CD4-positive, alpha-beta T cell (primary cell): ENCODE measurements around the gene OXT. TPM values are rescaled to one million over a fixed set of nuclear protein-coding genes. Genes with fewer than 3 reads are reported as not detected.

Experiments used
- ATAC-seq: fragments of 200-7000 bp; cut with Tn5 transposase; one replicate; pipeline ENCODE4 v1.10.0; 2022; ENCODE audit warnings: mild to moderate bottlenecking; ENCODE audit not compliant: poor library complexity
- CTCF ChIA-PET: fragments of 350-600 bp; sonication (Branson Sonifier 250); formaldehyde crosslinking; loops from one replicate; lab custom pipeline; 2021; ENCODE audit warnings: antibody characterized with exemption, inconsistent platforms; lab: Charles Lee
- POLR2A ChIA-PET: fragments of 350-600 bp; sonication (Branson Sonifier 250); formaldehyde crosslinking; loops from one replicate; lab custom pipeline; 2021; ENCODE audit warnings: antibody characterized with exemption, inconsistent platforms; lab: Charles Lee
- DNase-seq, 14 experiments: peaks; one replicate each; pipeline ENCODE4 v3.0.0-alpha.2; 2013 to 2020; ENCODE audit warnings: mixed read lengths in 2 of 14
- H3K27ac ChIP-seq, 2 donors: one replicate each; pipeline versions ENCODE4 v1.5.1 to v1.7.0; 2013; ENCODE audit warnings: low read length in 2 of 2, low read depth in 1 of 2, mild to moderate bottlenecking in 1 of 2
- H3K27me3 ChIP-seq, 2 experiments: 1 replicate in 1 of 2; 2 replicates in 1 of 2; pipeline versions ENCODE4 v1.6.1 to v1.7.0; 2013; ENCODE audit warnings: low read length in 2 of 2, control low read depth in 1 of 2, mild to moderate bottlenecking in 1 of 2, moderate library complexity in 1 of 2; ENCODE audit not compliant: insufficient read depth in 2 of 2, control insufficient read depth in 1 of 2
- H3K36me3 ChIP-seq: one replicate; pipeline ENCODE4 v1.6.1; 2013; ENCODE audit warnings: low read length, control low read depth; ENCODE audit not compliant: insufficient read depth
- H3K4me1 ChIP-seq: one replicate; pipeline ENCODE4 v1.6.1; 2013; ENCODE audit warnings: low read length, control low read depth; ENCODE audit not compliant: insufficient read depth
- H3K4me3 ChIP-seq: one replicate; pipeline ENCODE4 v1.5.1; 2013; ENCODE audit warnings: mild to moderate bottlenecking, low read length, moderate library complexity
- H3K9me3 ChIP-seq, 2 experiments: 1 replicate in 1 of 2; 2 replicates in 1 of 2; pipeline versions ENCODE4 v1.6.1 to v1.7.0; 2013; ENCODE audit warnings: low read length in 2 of 2, mild to moderate bottlenecking in 2 of 2, control low read depth in 1 of 2, moderate library complexity in 1 of 2; ENCODE audit not compliant: control insufficient read depth in 1 of 2, insufficient read depth in 1 of 2
- H3K27ac Mint-ChIP-seq: one replicate; pipeline ENCODE4 v1.8.0; 2020; ENCODE audit warnings: mixed read lengths
- H3K27me3 Mint-ChIP-seq: one replicate; pipeline ENCODE4 v1.8.0; 2021; ENCODE audit warnings: mixed read lengths
- H3K36me3 Mint-ChIP-seq: one replicate; pipeline ENCODE4 v1.8.0; 2021; ENCODE audit warnings: low read depth, mixed read lengths
- H3K4me1 Mint-ChIP-seq: one replicate; pipeline ENCODE4 v1.8.0; 2021; ENCODE audit warnings: low read depth, mixed read lengths
- H3K4me3 Mint-ChIP-seq: one replicate; pipeline ENCODE4 v1.8.0; 2020; ENCODE audit warnings: mild to moderate bottlenecking, mixed read lengths
- H3K9me3 Mint-ChIP-seq: one replicate; pipeline ENCODE4 v1.8.0; 2020; ENCODE audit warnings: mixed read lengths
- intact Hi-C, 2 experiments: fragments of 100-400 bp; cut with DNase I in 1 of 2; cut with micrococcal nuclease in 1 of 2; formaldehyde crosslinking; loops; one replicate each; pipeline versions ENCODE4 v1.15.1 to v1.9.0; 2023 to 2025; cut with DNase I, micrococcal nuclease
- total RNA-seq, 174 experiments: library from RNA in 2 of 174; stranded (reverse) in 2 of 174; gene quantifications; one replicate each; pipeline ENCODE4 v1.2.3 and lab custom pipeline; 2021 to 2026
- TF ChIP-seq, protein P1 (sequence below): fragments of 200-600 bp; IDR thresholded peaks from one replicate; pipeline ENCODE4 v1.8.0; 2022; ENCODE audit warnings: antibody characterized with exemption, mild to moderate bottlenecking

The OXT gene
- total RNA-seq, 2 experiments from 2014 or later, result 1.1 to 1.6 TPM

DNA sequence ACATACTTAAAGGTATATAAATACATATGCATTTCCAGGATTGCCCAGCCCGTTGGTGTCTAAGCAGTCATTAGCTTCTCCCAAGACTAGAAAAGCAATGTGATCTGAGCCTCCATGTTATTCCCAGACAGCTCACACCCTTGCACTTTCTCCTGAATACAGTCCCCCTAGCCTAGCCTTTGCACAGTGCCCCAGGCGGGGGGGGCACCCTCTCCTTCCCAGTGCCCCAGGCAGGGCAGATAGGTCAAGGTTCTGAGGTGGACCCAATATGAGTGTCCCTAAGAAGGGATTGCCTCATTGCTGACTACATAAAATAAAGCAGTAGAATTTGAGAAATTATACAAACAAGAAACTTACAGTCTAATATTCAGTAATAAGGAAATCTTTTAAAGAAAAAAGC lies 43.4 kb upstream of the OXT start:
- H3K4me1 Mint-ChIP-seq, result no peaks in the 10 kb centered on the region
- CTCF ChIA-PET, result no interaction called here
- Histone ChIP-seq H3K9me3 (no peaks in the 10 kb centered on the region), H3K36me3 (peaks cover 63% of the 10 kb centered on the region), H3K27ac (no peak overlapping the region), H3K27me3 (no peaks in the 10 kb centered on the region), H3K4me1 (no peaks in the 10 kb centered on the region), H3K4me3 (no peak overlapping the region)
- H3K36me3 Mint-ChIP-seq, result peaks cover 70% of the 10 kb centered on the region
- POLR2A ChIA-PET, result no interaction called here
- no peaks in the 10 kb centered on the region for H3K9me3 Mint-ChIP-seq
- no peak for ATAC-seq
- intact Hi-C loops, result no loop called here
- H3K27ac Mint-ChIP-seq, result no peak overlapping the region
- DNase-seq, result no peak
- no peaks in the 10 kb centered on the region for H3K27me3 Mint-ChIP-seq
- TF ChIP-seq, protein P1, sequence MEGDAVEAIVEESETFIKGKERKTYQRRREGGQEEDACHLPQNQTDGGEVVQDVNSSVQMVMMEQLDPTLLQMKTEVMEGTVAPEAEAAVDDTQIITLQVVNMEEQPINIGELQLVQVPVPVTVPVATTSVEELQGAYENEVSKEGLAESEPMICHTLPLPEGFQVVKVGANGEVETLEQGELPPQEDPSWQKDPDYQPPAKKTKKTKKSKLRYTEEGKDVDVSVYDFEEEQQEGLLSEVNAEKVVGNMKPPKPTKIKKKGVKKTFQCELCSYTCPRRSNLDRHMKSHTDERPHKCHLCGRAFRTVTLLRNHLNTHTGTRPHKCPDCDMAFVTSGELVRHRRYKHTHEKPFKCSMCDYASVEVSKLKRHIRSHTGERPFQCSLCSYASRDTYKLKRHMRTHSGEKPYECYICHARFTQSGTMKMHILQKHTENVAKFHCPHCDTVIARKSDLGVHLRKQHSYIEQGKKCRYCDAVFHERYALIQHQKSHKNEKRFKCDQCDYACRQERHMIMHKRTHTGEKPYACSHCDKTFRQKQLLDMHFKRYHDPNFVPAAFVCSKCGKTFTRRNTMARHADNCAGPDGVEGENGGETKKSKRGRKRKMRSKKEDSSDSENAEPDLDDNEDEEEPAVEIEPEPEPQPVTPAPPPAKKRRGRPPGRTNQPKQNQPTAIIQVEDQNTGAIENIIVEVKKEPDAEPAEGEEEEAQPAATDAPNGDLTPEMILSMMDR, result no peak
- H3K4me3 Mint-ChIP-seq, result no peak overlapping the region

DNA sequence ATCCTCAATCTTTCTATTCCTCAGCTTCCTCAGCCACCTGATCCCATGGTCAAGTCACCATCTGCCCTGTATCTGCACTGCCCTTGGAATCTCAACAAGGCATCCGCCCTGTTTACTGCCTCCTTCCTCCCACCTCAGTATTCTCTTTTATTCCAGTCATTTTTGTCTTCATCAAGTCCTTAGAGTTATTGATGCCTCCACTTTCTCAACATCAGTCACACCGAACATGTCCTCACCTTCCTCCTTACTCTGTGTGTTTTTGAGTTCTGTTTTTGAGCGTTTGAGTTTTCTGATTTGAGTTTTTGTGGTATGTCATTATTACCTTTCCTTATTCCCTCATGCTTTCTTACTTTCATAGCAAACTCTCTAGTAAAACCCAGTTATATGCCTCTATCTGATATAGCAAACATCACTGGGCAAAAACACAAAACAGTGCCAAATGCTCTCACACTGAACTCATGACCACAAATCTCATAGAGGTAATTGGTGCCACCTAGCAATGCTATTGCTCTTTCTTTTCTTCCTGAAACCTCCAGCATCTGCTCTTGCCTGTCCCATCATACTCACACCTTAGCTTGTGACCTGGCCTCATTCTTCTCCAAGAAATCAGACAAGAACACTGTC lies 39.8 kb upstream of the OXT start:
- H3K4me1 ChIP-seq, result no peaks in the 10 kb centered on the region
- intact Hi-C loops, result no loop called here
- H3K27ac Mint-ChIP-seq, result no peak overlapping the region
- peaks cover 65% of the 10 kb centered on the region for H3K36me3 Mint-ChIP-seq
- peaks cover 67% of the 10 kb centered on the region for H3K36me3 ChIP-seq
- no peaks in the 10 kb centered on the region for H3K9me3 ChIP-seq
- ATAC-seq, result no peak
- ChIA-PET POLR2A (no interaction called here), CTCF (no interaction called here)
- no peak for DNase-seq
- H3K27ac ChIP-seq, result no peak overlapping the region
- H3K4me3 ChIP-seq, result no peak overlapping the region
- no peaks in the 10 kb centered on the region for H3K4me1 Mint-ChIP-seq
- no peaks in the 10 kb centered on the region for H3K9me3 Mint-ChIP-seq
- TF ChIP-seq, protein P1, result no peak
- no peaks in the 10 kb centered on the region for H3K27me3 Mint-ChIP-seq
- no peaks in the 10 kb centered on the region for H3K27me3 ChIP-seq
- no peak overlapping the region for H3K4me3 Mint-ChIP-seq

DNA sequence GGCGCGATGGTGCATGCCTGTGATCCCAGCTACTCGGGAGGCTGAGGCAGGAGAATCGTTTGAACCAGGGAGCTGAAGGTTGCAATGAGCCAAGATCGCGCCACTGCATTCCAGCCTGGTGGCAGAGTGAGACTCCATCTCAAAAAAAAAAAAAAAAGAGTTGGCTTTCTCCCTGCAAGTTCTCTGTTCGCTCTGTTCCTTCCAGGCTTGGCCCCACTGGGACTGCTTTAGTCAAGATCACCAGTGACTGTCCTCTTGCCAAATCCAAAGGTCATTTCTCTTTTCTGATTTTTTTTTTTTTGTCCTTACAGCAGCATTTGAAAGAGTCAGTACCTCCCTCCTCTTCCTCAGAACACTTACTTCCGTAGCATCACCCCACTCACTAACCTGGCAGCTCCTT lies 38.8 kb upstream of the OXT start:
- Histone ChIP-seq H3K27ac (no peak overlapping the region), H3K4me1 (no peaks in the 10 kb centered on the region), H3K36me3 (peaks cover 67% of the 10 kb centered on the region), H3K27me3 (no peaks in the 10 kb centered on the region), H3K9me3 (no peaks in the 10 kb centered on the region), H3K4me3 (no peak overlapping the region)
- intact Hi-C loops, result no loop called here
- ChIA-PET CTCF (no interaction called here), POLR2A (no interaction called here)
- TF ChIP-seq, protein P1, result no peak
- DNase-seq (no peak), ATAC-seq (no peak)
- Mint-ChIP-seq H3K9me3 (no peaks in the 10 kb centered on the region), H3K4me1 (no peaks in the 10 kb centered on the region), H3K27ac (no peak overlapping the region), H3K4me3 (no peak overlapping the region), H3K36me3 (peaks cover 65% of the 10 kb centered on the region), H3K27me3 (no peaks in the 10 kb centered on the region)
